Spleen (tissue), 11 donors: Measurements from ENCODE around the gene CYP19A1. TPM values are rescaled to one million over a fixed set of nuclear protein-coding genes. Genes with fewer than 3 reads are reported as not detected.
"Not testable (repeated sequence)": the region's sequence is repeated elsewhere in the genome, so short reads cannot be mapped to it uniquely, and the experiment has no call there.

Experiments used
- DNase-seq: peaks from one replicate; pipeline ENCODE4 v3.0.0-alpha.2; 2020
- H3K27ac ChIP-seq, 8 donors: fragments of 200-600 bp; sonication (generic) in 7 of 8; 1 replicate in 4 of 8; 2 replicates in 4 of 8; pipeline versions ENCODE4 v1.5.0 to v1.8.0; 2016 to 2021; ENCODE audit warnings: inconsistent platforms in 4 of 8, mild to moderate bottlenecking in 4 of 8, moderate library complexity in 1 of 8
- H3K27me3 ChIP-seq, 7 donors: fragments of 200-600 bp; sonication (generic) in 6 of 7; replicated peaks in 1 of 7; 1 replicate in 4 of 7; 2 replicates in 3 of 7; pipeline versions ENCODE4 v1.5.0 to v1.8.0; 2016 to 2021; ENCODE audit warnings: inconsistent platforms in 3 of 7, mild to moderate bottlenecking in 1 of 7
- H3K36me3 ChIP-seq, 6 donors: fragments of 200-600 bp; sonication (generic) in 5 of 6; 1 replicate in 4 of 6; 2 replicates in 2 of 6; pipeline versions ENCODE4 v1.5.0 to v1.8.0; 2016 to 2021; ENCODE audit warnings: inconsistent platforms in 2 of 6
- H3K4me1 ChIP-seq, 6 donors: fragments of 200-600 bp; sonication (generic) in 5 of 6; 1 replicate in 3 of 6; 2 replicates in 3 of 6; pipeline versions ENCODE4 v1.5.0 to v1.8.0; 2016 to 2021; ENCODE audit warnings: inconsistent platforms in 3 of 6
- H3K4me3 ChIP-seq, 8 donors: fragments of 200-600 bp; sonication (generic) in 7 of 8; 1 replicate in 4 of 8; 2 replicates in 4 of 8; pipeline versions ENCODE4 v1.5.0 to v1.8.0; 2016 to 2021; ENCODE audit warnings: inconsistent platforms in 4 of 8, mild to moderate bottlenecking in 4 of 8, moderate library complexity in 2 of 8
- H3K9me3 ChIP-seq, 8 donors: fragments of 200-600 bp; sonication (generic) in 7 of 8; 1 replicate in 4 of 8; 2 replicates in 4 of 8; pipeline versions ENCODE4 v1.5.0 to v1.8.0; 2016 to 2021; ENCODE audit warnings: inconsistent platforms in 4 of 8
- CTCF ChIP-seq, 11 experiments: fragments of 200-600 bp in 7 of 11; fragments of 450-650 bp in 4 of 11; sonication (generic) in 4 of 11; IDR thresholded peaks in 8 of 11; conservative IDR thresholded peaks in 3 of 11; 1 replicate in 7 of 11; 2 replicates in 4 of 11; pipeline versions ENCODE4 v1.4.0 to v1.8.0; 2016 to 2021; ENCODE audit warnings: antibody characterized with exemption in 11 of 11, inconsistent platforms in 4 of 11, mild to moderate bottlenecking in 1 of 11
- POLR2A ChIP-seq, 3 donors: fragments of 450-650 bp; IDR thresholded peaks; one replicate each; pipeline ENCODE4 v1.5.1; 2017; ENCODE audit warnings: antibody characterized with exemption in 3 of 3, mild to moderate bottlenecking in 1 of 3
- POLR2AphosphoS5 ChIP-seq, 3 donors: sonication (generic); formaldehyde crosslinking; IDR thresholded peaks; one replicate each; pipeline ENCODE4 v1.5.1; 2017; ENCODE audit warnings: antibody characterized with exemption in 3 of 3
- WGBS, 5 donors: extraction: QIAGEN DNeasy Blood & Tissue Kit in 3 of 5; methylation state at CpG; one replicate each; pipeline versions ENCODE4 v1.1.5 to v1.1.7; 2013 to 2018; 5-methylcytosine and 5-hydroxymethylcytosine counted together
- intact Hi-C: fragments of 100-400 bp; cut with DNase I; formaldehyde crosslinking; loops from one replicate; pipeline ENCODE4 v1.15.0; 2023; ENCODE audit warnings: low total_unique reads
- polyA plus RNA-seq, 3 donors: library from polyadenylated mRNA; stranded (reverse); fragments of 200-250 nt; gene quantifications; one replicate each; pipeline ENCODE4 v1.2.1, GENCODE V29; 2013
- total RNA-seq, 7 donors: library from RNA; depleted of rRNA in 3 of 7; stranded (reverse); fragments of >200 nt in 3 of 7; fragmentation: NEBNext Ultra II Directional in 4 of 7; extraction: Animal tissue kit (Norgen Biotek cat#: 25700) in 4 of 7; gene quantifications; one replicate each; pipeline versions ENCODE4 v1.1.0 to v1.2.1, GENCODE V29; 2016 to 2021
- donor health status: healthy with polysubstance abuse.
- donor health status: DM: no; HTN: no; CAD: no; lungs with moderate emphysema.
- donor health status: DM: no; HTN: no; CAD: no.
- donor health status: Bipolar disorder and iron deficiency.
- donor health status: healthy.
- donor health status: DM: no; HTN: no; CAD: no.
- donor health status: DM: yes; HTN: yes; CAD: no.

CYP19A1 gene
- total and polyA plus RNA-seq, 10 donors = 0.13 to 5.6 (median 0.96) TPM; not detected in 1

- Histone ChIP-seq H3K4me1 (peaks cover 0 to 21% (median 10%) of the 10 kb centered on the region in 6 donors), H3K36me3 (no peaks in the 10 kb centered on the region), H3K9me3 (no peaks in the 10 kb centered on the region), H3K27me3 (peaks cover 0 to 22% (median 0%) of the 10 kb centered on the region in 7 donors), H3K4me3 (no peak overlapping the region), H3K27ac (no peak overlapping the region)
- 79 to 97% (median 87%) methylated on average over 1 of the region's 1 CpG for WGBS, 5 donors
- DNase-seq = no peak
- intact Hi-C loops = loop anchor here (10.0 kb wide), 1 partner anchor 98 kb away; no protein-coding TSS in a partner anchor
- TF ChIP-seq POLR2AphosphoS5 (IDR thresholded peaks at IDR 0.05) (no peak), CTCF (IDR thresholded peaks at IDR 0.05 in 8 of 11, conservative IDR thresholded peaks at IDR 0.05 in 3 of 11) (no peak)
These were observed 51.6 kb downstream of the CYP19A1 start for GRCh38 chr15:51286816-51287215.

GRCh38 chr15:51285399-51285798 is 53.0 kb downstream of the CYP19A1 start:
- 89 to 96% (median 91%) methylated on average over 6 of the region's 6 CpGs for WGBS, 5 donors
- TF ChIP-seq POLR2A (IDR thresholded peaks at IDR 0.05) (no peak), POLR2AphosphoS5 (IDR thresholded peaks at IDR 0.05) (no peak), CTCF (IDR thresholded peaks at IDR 0.05 in 8 of 11, conservative IDR thresholded peaks at IDR 0.05 in 3 of 11) (no peak)
- H3K4me3 ChIP-seq = no peak overlapping the region

GRCh38 chr15:51284871-51285270 is 53.5 kb downstream of the CYP19A1 start:
- H3K27me3 ChIP-seq = peaks cover 0 to 15% (median 0%) of the 10 kb centered on the region in 7 donors
- H3K27ac ChIP-seq = no peak overlapping the region
- H3K4me3 ChIP-seq = no peak overlapping the region
- no peak for DNase-seq
- intact Hi-C loops = loop anchor here (10.0 kb wide), 1 partner anchor 100 kb away; no protein-coding TSS in a partner anchor
- peaks cover 0 to 29% (median 10%) of the 10 kb centered on the region in 6 donors for H3K4me1 ChIP-seq
- H3K9me3 ChIP-seq = no peaks in the 10 kb centered on the region
- 59 to 93% (median 86%) methylated on average over 6 of the region's 6 CpGs for WGBS, 5 donors
- no peaks in the 10 kb centered on the region for H3K36me3 ChIP-seq
- TF ChIP-seq POLR2AphosphoS5 (IDR thresholded peaks at IDR 0.05) (no peak), POLR2A (IDR thresholded peaks at IDR 0.05) (no peak), CTCF (IDR thresholded peaks at IDR 0.05 in 8 of 11, conservative IDR thresholded peaks at IDR 0.05 in 3 of 11) (no peak)

More at GRCh38 chr15:51285399-51285798, 53.0 kb downstream of the CYP19A1 start:
- no peaks in the 10 kb centered on the region for H3K9me3 ChIP-seq
- intact Hi-C loops = loop anchor here (10.0 kb wide), 1 partner anchor 99 kb away; no protein-coding TSS in a partner anchor
- no peaks in the 10 kb centered on the region for H3K36me3 ChIP-seq
- peaks cover 0 to 17% (median 0%) of the 10 kb centered on the region in 7 donors for H3K27me3 ChIP-seq
- peaks cover 0 to 29% (median 10%) of the 10 kb centered on the region in 6 donors for H3K4me1 ChIP-seq
- no peak overlapping the region for H3K27ac ChIP-seq
- DNase-seq = no peak

GRCh38 chr15:51283026-51283425 is 55.4 kb downstream of the CYP19A1 start:
- 46 to 59% (median 58%) methylated on average over 6 of the region's 6 CpGs for WGBS, 5 donors
- TF ChIP-seq CTCF (IDR thresholded peaks at IDR 0.05 in 8 of 11, conservative IDR thresholded peaks at IDR 0.05 in 3 of 11) = peak in 5 of 11 experiments; percentile 18 to 27 (median 24)
- TF ChIP-seq POLR2AphosphoS5 (IDR thresholded peaks at IDR 0.05) = no peak

GRCh38 chr15:51282241-51282640 is 56.2 kb downstream of the CYP19A1 start:
- intact Hi-C loops = loop anchor here (10.0 kb wide), 1 partner anchor 103 kb away; no protein-coding TSS in a partner anchor
- H3K36me3 ChIP-seq, H3K9me3 ChIP-seq, H3K4me3 ChIP-seq, H3K27me3 ChIP-seq, DNase-seq: not testable (repeated sequence)
- 63 to 83% (median 68%) methylated on average over 2 of the region's 2 CpGs for WGBS, 5 donors
- peak overlapping the region in 4 of 8 donors; percentile 0 to 53 (median 15) for H3K27ac ChIP-seq
- H3K4me1 ChIP-seq = peaks cover 0 to 29% (median 10%) of the 10 kb centered on the region in 6 donors

More at GRCh38 chr15:51283026-51283425, 55.4 kb downstream of the CYP19A1 start:
- intact Hi-C loops = loop anchor here (10.0 kb wide), 1 partner anchor 102 kb away; no protein-coding TSS in a partner anchor
- Histone ChIP-seq H3K36me3 (no peaks in the 10 kb centered on the region), H3K4me1 (peaks cover 0 to 29% (median 10%) of the 10 kb centered on the region in 6 donors), H3K27ac (peak overlapping the region in 4 of 8 donors; percentile 0 to 53 (median 15)), H3K27me3 (peaks cover 0 to 5% (median 0%) of the 10 kb centered on the region in 7 donors), H3K4me3 (peak overlapping the region in 1 of 8 donors; percentile 11), H3K9me3 (no peaks in the 10 kb centered on the region)
- DNase-seq = no peak
